H9 (cell line): Measurements from ENCODE around the gene TEKT5. TPM values are rescaled to one million over a fixed set of nuclear protein-coding genes. Genes with fewer than 3 reads are reported as not detected.

Experiments
- DNase-seq: peaks from one replicate; pipeline ENCODE4 v3.0.0-alpha.2; 2017
- H2AFZ ChIP-seq: one replicate; pipeline ENCODE4 v1.6.1; 2013; ENCODE audit warnings: mild to moderate bottlenecking, low read length, control low read depth, moderate library complexity
- H2AK5ac ChIP-seq: 2 replicates; pipeline ENCODE4 v1.6.1; 2013; ENCODE audit warnings: low read length, control low read depth, mixed read lengths; ENCODE audit not compliant: insufficient read length
- H2BK120ac ChIP-seq: one replicate; pipeline ENCODE4 v1.6.1; 2013; ENCODE audit warnings: low read depth, mild to moderate bottlenecking, low read length, control low read depth, inconsistent platforms; ENCODE audit not compliant: poor library complexity, severe bottlenecking
- H2BK12ac ChIP-seq: 2 replicates; pipeline ENCODE4 v1.6.1; 2013; ENCODE audit warnings: low read length, control low read depth, mixed read lengths, low read depth; ENCODE audit not compliant: insufficient read length
- H2BK15ac ChIP-seq: 2 replicates; pipeline ENCODE4 v1.6.1; 2013; ENCODE audit warnings: low read depth, low read length, control low read depth
- H2BK20ac ChIP-seq: one replicate; pipeline ENCODE4 v1.6.1; 2013; ENCODE audit warnings: low read depth, mild to moderate bottlenecking, low read length, control low read depth, inconsistent platforms; ENCODE audit not compliant: poor library complexity, severe bottlenecking
- H2BK5ac ChIP-seq: 2 replicates; pipeline ENCODE4 v1.6.1; 2013; ENCODE audit warnings: low read length, control low read depth, mixed read lengths; ENCODE audit not compliant: insufficient read length
- H3K14ac ChIP-seq: 2 replicates; pipeline ENCODE4 v1.6.1; 2013; ENCODE audit warnings: low read length, control low read depth; ENCODE audit not compliant: insufficient read depth
- H3K18ac ChIP-seq: 2 replicates; pipeline ENCODE4 v1.6.1; 2013; ENCODE audit warnings: low read depth, mild to moderate bottlenecking, mixed read lengths, low read length, control low read depth; ENCODE audit not compliant: insufficient read length
- H3K23ac ChIP-seq: 2 replicates; pipeline ENCODE4 v1.6.1; 2013; ENCODE audit warnings: low read length, control low read depth, mixed read lengths, low read depth; ENCODE audit not compliant: insufficient read length
- H3K23me2 ChIP-seq: 2 replicates; pipeline ENCODE4 v1.6.1; 2013; ENCODE audit warnings: low read depth, mild to moderate bottlenecking, mixed read lengths, low read length, control low read depth; ENCODE audit not compliant: insufficient read length, poor library complexity, severe bottlenecking
- H3K27ac ChIP-seq: 2 replicates; pipeline ENCODE4 v1.5.1; 2013; ENCODE audit warnings: low read length, control low read depth, mixed read lengths, low read depth; ENCODE audit not compliant: insufficient read length
- H3K27me3 ChIP-seq: 2 replicates; pipeline ENCODE4 v1.6.1; 2013; ENCODE audit warnings: low read length, control low read depth, inconsistent platforms; ENCODE audit not compliant: insufficient read depth
- H3K4ac ChIP-seq: 2 replicates; pipeline ENCODE4 v1.6.1; 2013; ENCODE audit warnings: low read depth, mild to moderate bottlenecking, control low read depth, inconsistent platforms, low read length, moderate library complexity
- H3K4me1 ChIP-seq: 2 replicates; pipeline ENCODE4 v1.6.1; 2013; ENCODE audit warnings: low read length, control low read depth, inconsistent platforms; ENCODE audit not compliant: insufficient read depth
- H3K4me2 ChIP-seq: 2 replicates; pipeline ENCODE4 v1.6.1; 2013; ENCODE audit warnings: low read length, control low read depth, mixed read lengths; ENCODE audit not compliant: insufficient read length, insufficient read depth
- H3K56ac ChIP-seq: 2 replicates; pipeline ENCODE4 v1.6.1; 2013; ENCODE audit warnings: low read depth, mild to moderate bottlenecking, mixed read lengths, low read length, control low read depth; ENCODE audit not compliant: insufficient read length
- H3K79me1 ChIP-seq: 2 replicates; pipeline ENCODE4 v1.6.1; 2013; ENCODE audit warnings: low read depth, mild to moderate bottlenecking, moderate library complexity, low read length, control low read depth, inconsistent platforms; ENCODE audit not compliant: insufficient read depth, poor library complexity, severe bottlenecking
- H3K79me2 ChIP-seq: 2 replicates; pipeline ENCODE4 v1.6.1; 2013; ENCODE audit warnings: low read length, control low read depth, inconsistent platforms; ENCODE audit not compliant: insufficient read depth
- H3K9ac ChIP-seq: 2 replicates; pipeline ENCODE4 v1.6.1; 2013; ENCODE audit warnings: low read length, control low read depth, mixed read lengths; ENCODE audit not compliant: insufficient read length; ENCODE audit errors: extremely low read depth
- H3K9me3 ChIP-seq: one replicate; pipeline ENCODE4 v1.6.1; 2013; ENCODE audit warnings: low read depth, low read length, inconsistent platforms; ENCODE audit not compliant: control insufficient read depth
- H3T11ph ChIP-seq: one replicate; pipeline ENCODE4 v1.6.1; 2013; ENCODE audit warnings: mild to moderate bottlenecking, low read length, control low read depth, inconsistent platforms
- H4K20me1 ChIP-seq: one replicate; pipeline ENCODE4 v1.6.1; 2013; ENCODE audit not compliant: control insufficient read depth, insufficient read length, insufficient read depth
- H4K5ac ChIP-seq: 2 replicates; pipeline ENCODE4 v1.6.1; 2013; ENCODE audit warnings: low read depth, mild to moderate bottlenecking, mixed read lengths, low read length, control low read depth; ENCODE audit not compliant: insufficient read length
- H4K8ac ChIP-seq: replicated peaks from 2 replicates; pipeline ENCODE4 v1.6.1; 2013; ENCODE audit warnings: low read length, control low read depth, mixed read lengths, low read depth; ENCODE audit not compliant: insufficient read length
- H4K91ac ChIP-seq: 2 replicates; pipeline ENCODE4 v1.6.1; 2013; ENCODE audit warnings: low read depth, mild to moderate bottlenecking, moderate library complexity, mixed read lengths, low read length, control low read depth; ENCODE audit not compliant: insufficient read length
- H3K27ac Mint-ChIP-seq, 3 experiments: 2 replicates in 2 of 3; 3 replicates in 1 of 3; pipeline ENCODE4 v1.8.0; 2020 to 2021; ENCODE audit warnings: mixed read lengths in 3 of 3, mild to moderate bottlenecking in 1 of 3, moderate library complexity in 1 of 3
- H3K27me3 Mint-ChIP-seq: 2 replicates; pipeline ENCODE4 v1.8.0; 2021; ENCODE audit warnings: low read depth, mild to moderate bottlenecking, moderate library complexity, mixed read lengths
- H3K36me3 Mint-ChIP-seq, 3 experiments: 2 replicates in 2 of 3; 3 replicates in 1 of 3; pipeline ENCODE4 v1.8.0; 2020 to 2021; ENCODE audit warnings: low read depth in 3 of 3, mixed read lengths in 3 of 3; ENCODE audit not compliant: insufficient read depth in 1 of 3
- H3K4me1 Mint-ChIP-seq, 2 experiments: 2 replicates each; pipeline ENCODE4 v1.8.0; 2020; ENCODE audit warnings: mixed read lengths in 2 of 2
- H3K4me3 Mint-ChIP-seq, 2 experiments: 2 replicates in 1 of 2; 3 replicates in 1 of 2; pipeline ENCODE4 v1.8.0; 2020 to 2021; ENCODE audit warnings: mild to moderate bottlenecking in 2 of 2, mixed read lengths in 2 of 2, moderate library complexity in 1 of 2
- H3K9me3 Mint-ChIP-seq, 2 experiments: 2 replicates in 1 of 2; 3 replicates in 1 of 2; pipeline ENCODE4 v1.8.0; 2020; ENCODE audit warnings: mild to moderate bottlenecking in 2 of 2, mixed read lengths in 2 of 2, moderate library complexity in 1 of 2
- WGBS: extraction: QIAGEN DNeasy Blood & Tissue Kit; methylation state at CpG from one replicate; pipeline ENCODE4 v1.1.7; 2013; ENCODE audit warnings: missing lambda C conversion rate, low lambda C conversion rate, mixed read lengths; ENCODE audit not compliant: insufficient read length; ENCODE audit errors: extremely low coverage; 5-methylcytosine and 5-hydroxymethylcytosine counted together
- total RNA-seq: library from RNA; stranded (reverse); gene quantifications from 2 replicates; pipeline ENCODE4 v1.2.1, GENCODE V29; 2021
- TF ChIP-seq, protein P1 (sequence below): fragments of 200-600 bp; sonication (generic); conservative IDR thresholded peaks from 3 replicates; pipeline ENCODE4 v1.8.0; 2021; ENCODE audit warnings: antibody characterized with exemption, mild to moderate bottlenecking

Gene TEKT5
- total RNA-seq, 1 experiment from 2014 or later: 0.31 TPM

DNA sequence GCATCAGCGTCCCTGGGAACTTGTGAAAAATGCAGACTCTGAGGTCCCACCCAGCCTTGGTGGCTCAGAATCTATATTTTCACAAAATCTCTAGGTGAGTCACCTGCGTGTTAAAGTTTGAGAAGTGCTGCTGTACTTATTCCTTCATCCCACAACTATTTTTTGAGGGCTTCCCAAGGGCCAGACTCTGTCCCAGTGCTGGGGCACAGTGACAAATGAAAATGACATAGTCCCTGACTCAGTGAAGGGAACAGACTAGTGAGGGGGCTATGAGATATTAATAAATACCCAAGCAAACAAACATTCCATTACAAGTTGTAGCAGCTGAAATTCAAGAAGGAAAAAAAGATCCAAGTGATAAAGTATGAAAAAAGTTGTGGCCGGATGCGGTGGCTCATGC is 104.4 kb downstream of the TEKT5 start:
- Histone ChIP-seq H3K9ac (no peak overlapping the region), H3K23me2 (no peaks in the 10 kb centered on the region), H3K14ac (no peak overlapping the region), H3K18ac (no peak overlapping the region), H2BK120ac (no peak overlapping the region), H3T11ph (no peak overlapping the region), H3K23ac (no peak overlapping the region), H4K91ac (no peak overlapping the region), H4K5ac (no peak overlapping the region), H3K9me3 (no peaks in the 10 kb centered on the region), H3K79me2 (no peaks in the 10 kb centered on the region), H3K27me3 (no peaks in the 10 kb centered on the region), H2BK5ac (no peak overlapping the region), H3K4me2 (no peak overlapping the region), H3K79me1 (no peaks in the 10 kb centered on the region), H3K27ac (no peak overlapping the region), H2AK5ac (no peak overlapping the region), H2BK20ac (no peak overlapping the region), H4K20me1 (no peaks in the 10 kb centered on the region), H3K56ac (no peak overlapping the region), H2BK12ac (no peak overlapping the region), H3K4me1 (no peaks in the 10 kb centered on the region; the same call in 1 of the 2 replicates), H2AFZ (no peak overlapping the region), H4K8ac (no peak overlapping the region), H3K4ac (no peak overlapping the region), H2BK15ac (no peak overlapping the region)
- Mint-ChIP-seq H3K9me3 (no peaks in the 10 kb centered on the region), H3K4me1 (peaks cover 11 to 18% of the 10 kb centered on the region in 2 experiments), H3K36me3 (no peaks in the 10 kb centered on the region), H3K4me3 (no peak overlapping the region), H3K27ac (no peak overlapping the region; a peak in 2 of 7 replicates), H3K27me3 (peaks cover 7% of the 10 kb centered on the region)
- no CpG with 5 or more reads among the region's 4 CpGs for WGBS
- TF ChIP-seq, protein P1, sequence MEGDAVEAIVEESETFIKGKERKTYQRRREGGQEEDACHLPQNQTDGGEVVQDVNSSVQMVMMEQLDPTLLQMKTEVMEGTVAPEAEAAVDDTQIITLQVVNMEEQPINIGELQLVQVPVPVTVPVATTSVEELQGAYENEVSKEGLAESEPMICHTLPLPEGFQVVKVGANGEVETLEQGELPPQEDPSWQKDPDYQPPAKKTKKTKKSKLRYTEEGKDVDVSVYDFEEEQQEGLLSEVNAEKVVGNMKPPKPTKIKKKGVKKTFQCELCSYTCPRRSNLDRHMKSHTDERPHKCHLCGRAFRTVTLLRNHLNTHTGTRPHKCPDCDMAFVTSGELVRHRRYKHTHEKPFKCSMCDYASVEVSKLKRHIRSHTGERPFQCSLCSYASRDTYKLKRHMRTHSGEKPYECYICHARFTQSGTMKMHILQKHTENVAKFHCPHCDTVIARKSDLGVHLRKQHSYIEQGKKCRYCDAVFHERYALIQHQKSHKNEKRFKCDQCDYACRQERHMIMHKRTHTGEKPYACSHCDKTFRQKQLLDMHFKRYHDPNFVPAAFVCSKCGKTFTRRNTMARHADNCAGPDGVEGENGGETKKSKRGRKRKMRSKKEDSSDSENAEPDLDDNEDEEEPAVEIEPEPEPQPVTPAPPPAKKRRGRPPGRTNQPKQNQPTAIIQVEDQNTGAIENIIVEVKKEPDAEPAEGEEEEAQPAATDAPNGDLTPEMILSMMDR: no peak
- DNase-seq: no peak
